T-helper 17 cell (primary cell): ENCODE results near the gene ABHD12B. TPM values are rescaled to one million over a fixed set of nuclear protein-coding genes. Genes with fewer than 3 reads are reported as not detected.

ENCODE experiments used
- ATAC-seq: fragments of 150-1000 bp; cut with Tn5 transposase; 2 replicates; pipeline ENCODE4 v1.10.0; 2021; ENCODE audit warnings: mild to moderate bottlenecking, moderate library complexity
- DNase-seq, 3 donors: peaks; one replicate each; pipeline versions ENCODE4 v3.0.0 to v3.0.0-alpha.2; 2020 to 2021
- H3K9me3 ChIP-seq: one replicate; pipeline ENCODE4 v1.7.0; 2013; ENCODE audit warnings: low read length, mild to moderate bottlenecking; ENCODE audit not compliant: control insufficient read depth, poor library complexity, severe bottlenecking
- H3K27ac Mint-ChIP-seq: one replicate; pipeline ENCODE4 v1.8.0; 2022; ENCODE audit warnings: mild to moderate bottlenecking, moderate library complexity, mixed read lengths
- H3K27me3 Mint-ChIP-seq: one replicate; pipeline ENCODE4 v1.8.0; 2022; ENCODE audit warnings: mixed read lengths
- H3K36me3 Mint-ChIP-seq: one replicate; pipeline ENCODE4 v1.8.0; 2022; ENCODE audit warnings: low read depth, mixed read lengths
- H3K4me1 Mint-ChIP-seq: one replicate; pipeline ENCODE4 v1.8.0; 2022; ENCODE audit warnings: mild to moderate bottlenecking, mixed read lengths
- H3K4me3 Mint-ChIP-seq: one replicate; pipeline ENCODE4 v1.8.0; 2022; ENCODE audit warnings: mild to moderate bottlenecking, moderate library complexity, mixed read lengths
- total RNA-seq, 4 donors: library from RNA in 2 of 4; stranded (reverse) in 2 of 4; gene quantifications; one replicate each; pipeline ENCODE4 v1.2.3 and lab custom pipeline; 2022 to 2026

The ABHD12B gene
- total RNA-seq, 2 donors from 2014 or later = not detected

DNA sequence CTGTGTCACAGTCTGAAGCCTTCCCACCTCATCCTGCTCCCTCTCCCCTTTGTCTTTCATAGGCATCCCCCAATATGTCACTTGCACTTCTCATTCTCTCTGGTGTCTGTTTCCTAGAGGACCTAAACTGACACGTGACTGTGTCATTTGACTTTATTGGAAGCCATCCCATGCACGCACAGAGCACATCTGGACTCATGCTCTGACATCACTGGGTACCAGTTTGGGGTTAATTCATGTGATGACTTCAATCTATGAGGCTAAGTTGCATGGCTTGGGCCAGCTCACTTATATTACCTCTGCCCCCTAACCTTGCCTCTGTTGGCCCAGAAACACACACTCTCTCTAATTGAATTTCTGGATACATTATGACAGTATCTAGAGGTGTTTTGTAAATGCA is 51.0 kb downstream of the ABHD12B start:
- H3K9me3 ChIP-seq = no peaks in the 10 kb centered on the region
- Mint-ChIP-seq H3K27me3 (peaks cover 41% of the 10 kb centered on the region), H3K4me1 (no peaks in the 10 kb centered on the region), H3K36me3 (no peaks in the 10 kb centered on the region), H3K4me3 (no peak overlapping the region), H3K27ac (no peak overlapping the region)
- DNase-seq (no peak), ATAC-seq (no peak)

- no peaks in the 10 kb centered on the region for H3K9me3 ChIP-seq
- Mint-ChIP-seq H3K27me3 (peaks cover 30% of the 10 kb centered on the region), H3K36me3 (no peaks in the 10 kb centered on the region), H3K4me3 (no peak overlapping the region), H3K27ac (no peak overlapping the region), H3K4me1 (no peaks in the 10 kb centered on the region)
- DNase-seq (no peak), ATAC-seq (no peak)
Measured at GRCh38 chr14:50924236-50924635, 52.4 kb downstream of the ABHD12B start.

- ATAC-seq = no peak
- H3K4me1 Mint-ChIP-seq = no peaks in the 10 kb centered on the region
Measured at GRCh38 chr14:50924843-50925242, 53.0 kb downstream of the ABHD12B start.

DNA sequence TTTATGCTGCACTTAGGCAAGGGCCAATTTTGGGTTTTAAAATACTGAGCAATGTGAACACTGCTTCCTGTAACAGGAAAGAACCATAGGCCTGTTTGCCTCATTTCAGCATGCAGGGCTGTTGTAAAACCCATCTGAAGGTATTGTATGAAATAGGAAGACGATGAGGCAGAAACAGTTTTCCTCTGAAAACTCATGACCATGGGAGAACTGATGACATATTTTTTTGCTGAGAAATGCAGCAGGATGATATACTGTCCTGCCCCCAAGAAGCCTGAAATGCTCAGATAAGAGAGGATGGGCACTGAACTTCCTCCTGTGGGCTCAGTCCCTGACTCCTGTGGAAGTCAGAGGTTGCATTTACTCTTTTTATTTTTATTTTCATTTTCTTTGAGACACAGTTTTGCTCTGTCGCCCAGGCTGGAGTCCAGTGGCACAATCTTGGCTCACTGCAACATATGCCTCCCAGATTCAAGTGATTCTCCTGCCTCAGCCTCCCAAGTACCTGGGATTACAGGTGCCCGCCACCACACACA is 55.1 kb downstream of the ABHD12B start:
- H3K27ac Mint-ChIP-seq = no peak overlapping the region
- no peaks in the 10 kb centered on the region for H3K4me1 Mint-ChIP-seq
- no peaks in the 10 kb centered on the region for H3K36me3 Mint-ChIP-seq
- H3K4me3 Mint-ChIP-seq = no peak overlapping the region
- H3K27me3 Mint-ChIP-seq = peaks cover 35% of the 10 kb centered on the region
- H3K9me3 ChIP-seq = no peaks in the 10 kb centered on the region
- no peak for ATAC-seq
- DNase-seq = no peak

More at GRCh38 chr14:50924843-50925242, 53.0 kb downstream of the ABHD12B start:
- Mint-ChIP-seq H3K36me3 (no peaks in the 10 kb centered on the region), H3K27me3 (peaks cover 28% of the 10 kb centered on the region), H3K4me3 (no peak overlapping the region), H3K27ac (no peak overlapping the region)
- H3K9me3 ChIP-seq = no peaks in the 10 kb centered on the region
- no peak for DNase-seq

- no peak for ATAC-seq
- Mint-ChIP-seq H3K27ac (no peak overlapping the region), H3K4me1 (no peaks in the 10 kb centered on the region), H3K36me3 (no peaks in the 10 kb centered on the region), H3K4me3 (no peak overlapping the region), H3K27me3 (peaks cover 36% of the 10 kb centered on the region)
- no peaks in the 10 kb centered on the region for H3K9me3 ChIP-seq
- DNase-seq = no peak
Measured at GRCh38 chr14:50928002-50928635, 56.3 kb downstream of the ABHD12B start.

GRCh38 chr14:50929506-50929905 is 57.7 kb downstream of the ABHD12B start:
- Mint-ChIP-seq H3K27me3 (peaks cover 38% of the 10 kb centered on the region), H3K4me1 (no peaks in the 10 kb centered on the region), H3K4me3 (no peak overlapping the region), H3K36me3 (no peaks in the 10 kb centered on the region), H3K27ac (no peak overlapping the region)
- DNase-seq (no peak), ATAC-seq (no peak)
- H3K9me3 ChIP-seq = no peaks in the 10 kb centered on the region

DNA sequence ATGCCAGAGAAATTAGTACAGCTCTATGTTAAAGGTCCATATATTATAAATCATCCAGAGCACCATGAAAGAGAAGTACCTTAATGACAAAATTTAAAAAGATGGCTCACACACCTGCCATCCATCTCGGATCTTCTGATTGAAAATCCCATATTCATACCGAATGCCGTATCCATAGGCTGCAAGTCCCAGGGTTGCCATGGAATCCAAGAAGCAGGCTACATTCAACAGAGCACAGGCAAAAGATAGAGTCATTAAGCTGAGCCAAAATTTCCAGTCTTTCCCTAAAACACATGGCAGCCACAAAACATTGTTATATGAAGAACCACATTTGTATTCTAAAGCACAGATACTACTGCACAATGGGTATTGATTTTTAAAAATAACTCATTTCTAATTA is 59.7 kb downstream of the ABHD12B start:
- Mint-ChIP-seq H3K27ac (no peak overlapping the region), H3K4me1 (no peaks in the 10 kb centered on the region), H3K36me3 (no peaks in the 10 kb centered on the region), H3K4me3 (no peak overlapping the region), H3K27me3 (peaks cover 39% of the 10 kb centered on the region)
- H3K9me3 ChIP-seq = no peaks in the 10 kb centered on the region
- ATAC-seq (no peak), DNase-seq (no peak)

DNA sequence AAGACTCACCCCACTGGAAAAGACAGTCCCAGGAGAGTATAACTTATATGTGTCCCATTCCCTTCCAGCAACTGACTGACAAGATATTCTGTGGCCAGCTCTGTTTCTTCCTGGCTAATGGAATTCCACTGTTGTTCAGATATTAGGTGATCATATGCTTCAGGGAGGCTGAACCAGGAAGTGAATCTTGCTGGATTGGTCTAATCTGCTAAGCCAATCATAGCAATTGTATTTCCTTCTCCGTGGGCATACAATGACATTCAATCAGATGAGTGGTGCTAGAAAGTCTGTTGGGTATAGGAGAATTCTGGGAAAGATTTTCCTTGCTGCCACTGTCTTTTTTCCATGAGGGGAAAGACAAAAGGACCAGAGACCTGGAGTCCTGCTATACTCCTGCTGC is 60.3 kb downstream of the ABHD12B start:
- peaks cover 39% of the 10 kb centered on the region for H3K27me3 Mint-ChIP-seq
- H3K36me3 Mint-ChIP-seq = no peaks in the 10 kb centered on the region
- H3K27ac Mint-ChIP-seq = no peak overlapping the region

GRCh38 chr14:50932592-50933495 is 61.0 kb downstream of the ABHD12B start:
- Mint-ChIP-seq H3K27me3 (peaks cover 45% of the 10 kb centered on the region), H3K36me3 (no peaks in the 10 kb centered on the region), H3K4me1 (peaks cover 3% of the 10 kb centered on the region), H3K27ac (no peak overlapping the region), H3K4me3 (no peak overlapping the region)
- ATAC-seq = no peak
- H3K9me3 ChIP-seq = no peaks in the 10 kb centered on the region
- no peak for DNase-seq

More for the DNA sequence above, 60.3 kb downstream of the ABHD12B start:
- no peak overlapping the region for H3K4me3 Mint-ChIP-seq
- peaks cover 3% of the 10 kb centered on the region for H3K4me1 Mint-ChIP-seq
- DNase-seq = no peak
- no peaks in the 10 kb centered on the region for H3K9me3 ChIP-seq
- ATAC-seq = no peak

- Mint-ChIP-seq H3K4me3 (no peak overlapping the region), H3K4me1 (peaks cover 3% of the 10 kb centered on the region), H3K27me3 (peaks cover 43% of the 10 kb centered on the region), H3K36me3 (no peaks in the 10 kb centered on the region), H3K27ac (no peak overlapping the region)
- ATAC-seq (no peak), DNase-seq (no peak)
- H3K9me3 ChIP-seq = no peaks in the 10 kb centered on the region
Measured at GRCh38 chr14:50935126-50936015, 63.5 kb downstream of the ABHD12B start.

GRCh38 chr14:50936016-50936340 is 64.1 kb downstream of the ABHD12B start:
- peaks cover 2% of the 10 kb centered on the region for H3K36me3 Mint-ChIP-seq
- H3K4me3 Mint-ChIP-seq = no peak overlapping the region
- ATAC-seq (no peak), DNase-seq (no peak)
- no peak overlapping the region for H3K27ac Mint-ChIP-seq
- H3K27me3 Mint-ChIP-seq = peaks cover 37% of the 10 kb centered on the region
- no peaks in the 10 kb centered on the region for H3K9me3 ChIP-seq
- H3K4me1 Mint-ChIP-seq = peaks cover 3% of the 10 kb centered on the region

GRCh38 chr14:50936882-50937281 is 65.0 kb downstream of the ABHD12B start:
- Mint-ChIP-seq H3K27me3 (peaks cover 38% of the 10 kb centered on the region), H3K4me1 (peaks cover 3% of the 10 kb centered on the region), H3K36me3 (peaks cover 5% of the 10 kb centered on the region), H3K27ac (no peak overlapping the region), H3K4me3 (no peak overlapping the region)
- H3K9me3 ChIP-seq = no peaks in the 10 kb centered on the region
- DNase-seq = no peak
- no peak for ATAC-seq

DNA sequence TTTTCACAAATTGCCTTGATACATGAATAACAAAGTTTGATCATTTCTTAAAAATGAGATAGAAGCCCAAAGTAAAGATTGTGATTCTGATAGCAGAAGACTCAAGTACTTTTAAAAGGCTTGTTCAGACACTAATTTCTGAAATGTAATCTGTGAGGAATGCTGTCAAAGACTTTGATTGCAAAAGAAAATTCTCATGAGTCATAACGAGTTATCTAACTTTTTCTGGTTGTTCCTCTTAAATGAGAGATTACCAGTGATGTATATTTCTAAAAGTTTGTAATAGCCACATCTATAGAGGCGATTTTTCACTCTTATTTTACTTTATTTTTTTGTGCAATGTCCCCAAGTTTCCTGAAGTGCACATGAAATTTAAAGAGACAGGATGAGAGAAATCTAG is 65.5 kb downstream of the ABHD12B start:
- H3K36me3 Mint-ChIP-seq = peaks cover 5% of the 10 kb centered on the region
- DNase-seq = no peak
- H3K4me1 Mint-ChIP-seq = peaks cover 3% of the 10 kb centered on the region
- peaks cover 38% of the 10 kb centered on the region for H3K27me3 Mint-ChIP-seq
- H3K9me3 ChIP-seq = no peaks in the 10 kb centered on the region
- ATAC-seq = no peak
- H3K27ac Mint-ChIP-seq = no peak overlapping the region
- no peak overlapping the region for H3K4me3 Mint-ChIP-seq
